SU-DHL-6 (cell line): ENCODE data around the gene SETBP1.

Source experiments
- EZH2phosphoT487 ChIP-seq: fragments of 200-600 bp; sonication (generic), shearing (Covaris generic); conservative IDR thresholded peaks from 2 replicates; pipeline ENCODE4 v1.6.1; 2018; ENCODE audit warnings: mild to moderate bottlenecking, antibody characterized with exemption, low read length, moderate library complexity, mixed read lengths
- TF ChIP-seq, protein P1 (sequence below): fragments of 200-600 bp; sonication (generic); IDR thresholded peaks from one replicate; pipeline ENCODE4 v1.5.1; 2017; ENCODE audit warnings: antibody characterized with exemption, mild to moderate bottlenecking, low read length, moderate library complexity; ENCODE audit not compliant: insufficient read depth, poor library complexity, severe bottlenecking

- TF ChIP-seq, protein P1, sequence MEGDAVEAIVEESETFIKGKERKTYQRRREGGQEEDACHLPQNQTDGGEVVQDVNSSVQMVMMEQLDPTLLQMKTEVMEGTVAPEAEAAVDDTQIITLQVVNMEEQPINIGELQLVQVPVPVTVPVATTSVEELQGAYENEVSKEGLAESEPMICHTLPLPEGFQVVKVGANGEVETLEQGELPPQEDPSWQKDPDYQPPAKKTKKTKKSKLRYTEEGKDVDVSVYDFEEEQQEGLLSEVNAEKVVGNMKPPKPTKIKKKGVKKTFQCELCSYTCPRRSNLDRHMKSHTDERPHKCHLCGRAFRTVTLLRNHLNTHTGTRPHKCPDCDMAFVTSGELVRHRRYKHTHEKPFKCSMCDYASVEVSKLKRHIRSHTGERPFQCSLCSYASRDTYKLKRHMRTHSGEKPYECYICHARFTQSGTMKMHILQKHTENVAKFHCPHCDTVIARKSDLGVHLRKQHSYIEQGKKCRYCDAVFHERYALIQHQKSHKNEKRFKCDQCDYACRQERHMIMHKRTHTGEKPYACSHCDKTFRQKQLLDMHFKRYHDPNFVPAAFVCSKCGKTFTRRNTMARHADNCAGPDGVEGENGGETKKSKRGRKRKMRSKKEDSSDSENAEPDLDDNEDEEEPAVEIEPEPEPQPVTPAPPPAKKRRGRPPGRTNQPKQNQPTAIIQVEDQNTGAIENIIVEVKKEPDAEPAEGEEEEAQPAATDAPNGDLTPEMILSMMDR = no peak
- TF ChIP-seq EZH2phosphoT487 = no peak
Observed at GRCh38 chr18:44918142-44918476, 237.4 kb downstream of the SETBP1 start.
